LHCN-M2 (cell line): ENCODE data around the gene HS3ST4. TPM values are rescaled to one million over a fixed set of nuclear protein-coding genes. Genes with fewer than 3 reads are reported as not detected.
"Not testable (repeated sequence)": the region's sequence is repeated elsewhere in the genome, so short reads cannot be mapped to it uniquely, and the experiment has no call there.

Source experiments
- DNase-seq: peaks from one replicate; pipeline ENCODE4 v3.0.0-alpha.2; 2012; ENCODE audit warnings: low read depth
- total RNA-seq: library from RNA; depleted of rRNA; stranded (reverse); fragments of >200 nt; gene quantifications from 2 replicates; pipeline ENCODE4 v1.2.3, GENCODE V29; 2014

The HS3ST4 gene
- total RNA-seq, 1 experiment from 2014 or later = not detected

- DNase-seq = not testable (repeated sequence)
Observed at GRCh38 chr16:26098206-26098605, 406.4 kb downstream of the HS3ST4 start.

- DNase-seq = no peak
Observed at GRCh38 chr16:26102369-26102768, 410.6 kb downstream of the HS3ST4 start.

DNA sequence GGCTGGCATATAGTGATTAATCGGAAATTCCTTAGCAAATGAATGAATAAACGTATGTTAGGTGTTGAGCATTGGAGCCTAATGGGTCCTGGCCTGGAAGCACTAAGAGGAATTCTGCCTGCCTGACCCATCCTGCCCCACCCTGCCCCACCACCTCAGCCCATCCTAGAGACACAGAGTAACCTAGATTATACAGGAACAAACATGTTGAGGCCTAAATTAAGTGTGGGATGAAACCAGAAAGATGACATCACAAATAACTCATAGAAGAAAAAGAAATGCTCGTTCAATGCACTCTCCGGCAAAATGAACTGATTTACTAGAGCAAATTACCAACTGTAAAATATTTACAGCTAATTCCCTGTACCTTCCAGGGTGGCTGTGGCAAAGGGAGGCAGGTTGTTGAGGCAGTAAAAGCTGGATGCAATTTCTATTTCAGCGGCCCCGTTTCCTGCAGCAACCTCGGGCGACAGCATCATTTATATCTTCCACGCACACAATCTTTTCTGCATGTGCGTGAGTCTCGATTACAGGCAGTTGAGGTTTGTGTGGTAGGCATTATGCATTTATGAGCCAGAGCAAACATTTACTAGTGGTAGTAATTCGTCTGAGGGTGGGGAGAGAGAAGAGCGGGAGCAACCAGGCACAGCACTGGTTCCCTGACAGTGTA, 417.2 kb downstream of the HS3ST4 start:
- DNase-seq = no peak

DNA sequence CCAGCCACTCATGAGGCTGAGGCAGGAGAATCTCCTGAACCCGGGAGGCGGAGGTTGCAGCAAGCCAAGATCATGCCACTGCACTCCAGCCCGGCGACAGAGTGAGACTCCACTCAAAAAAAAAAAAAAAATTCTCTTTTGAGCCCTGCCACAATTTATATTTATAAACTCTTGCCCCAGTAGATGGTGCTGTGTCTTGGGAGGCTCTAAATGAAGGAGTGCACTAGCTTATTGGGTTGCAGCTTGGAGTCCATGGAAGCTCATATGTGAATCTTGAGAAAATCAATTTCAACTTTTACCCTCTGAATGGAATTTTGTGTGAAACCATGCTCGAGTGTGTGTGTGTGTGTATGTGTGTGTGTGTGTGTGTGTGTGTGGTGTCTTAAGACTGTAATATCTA, 420.1 kb downstream of the HS3ST4 start:
- no peak for DNase-seq

- DNase-seq = no peak
Observed at GRCh38 chr16:26118575-26118974, 426.8 kb downstream of the HS3ST4 start.

DNA sequence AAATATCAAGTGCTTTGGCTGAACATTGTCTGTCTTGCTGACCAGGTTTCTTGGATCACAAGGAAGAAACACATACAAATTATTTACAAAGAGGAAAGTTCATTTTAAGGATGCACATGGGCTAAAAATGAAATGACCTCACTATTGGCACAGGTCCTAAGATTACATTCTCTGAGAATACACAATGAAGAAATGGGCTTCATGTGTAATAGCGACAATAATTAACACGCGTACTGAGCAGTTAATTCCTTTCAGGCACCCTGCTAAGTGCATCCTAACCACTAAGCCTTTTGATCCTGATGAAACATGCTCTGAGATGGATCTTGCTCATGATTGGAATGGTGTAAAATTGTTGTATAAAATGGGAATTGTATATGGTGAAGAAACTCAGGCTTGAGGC, 429.0 kb downstream of the HS3ST4 start:
- no peak for DNase-seq

DNA sequence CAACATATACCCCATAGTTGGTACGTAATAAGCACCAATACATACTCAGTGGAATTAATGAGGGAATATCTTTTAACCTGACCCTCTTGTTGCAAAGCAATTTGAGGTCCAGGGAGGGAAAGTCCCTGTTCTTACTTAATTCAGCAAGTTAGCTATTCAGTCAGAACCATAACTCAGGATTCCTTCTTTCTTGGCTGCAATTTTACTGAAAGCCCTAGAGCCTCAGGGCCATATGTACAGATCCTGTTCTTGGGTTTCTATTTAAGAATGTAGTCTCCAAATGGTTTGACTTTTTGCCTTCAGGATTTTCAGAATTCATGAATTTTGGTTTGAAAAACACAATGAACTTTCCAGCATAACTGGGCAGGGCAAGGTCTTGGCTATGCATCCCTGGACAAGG, 436.5 kb downstream of the HS3ST4 start:
- DNase-seq = no peak

DNA sequence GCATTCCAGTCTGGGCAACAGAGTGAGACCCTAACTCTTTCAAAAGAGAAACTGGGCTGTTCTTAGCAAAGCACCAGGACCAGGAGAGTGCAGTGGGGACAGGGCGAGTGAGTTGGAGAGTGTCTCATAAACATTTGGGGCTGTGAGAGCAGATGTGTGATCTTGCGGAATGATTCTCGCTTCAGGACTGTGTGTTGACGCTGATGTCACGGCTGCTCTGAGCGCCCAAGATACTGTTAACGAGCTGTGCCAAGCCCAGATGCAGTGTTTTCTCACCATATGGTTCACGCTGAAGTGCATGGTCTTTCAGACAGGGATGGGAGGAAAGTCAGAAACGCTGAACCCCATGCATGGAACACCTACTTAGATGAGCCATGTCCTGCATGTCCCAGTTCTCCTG, 438.2 kb downstream of the HS3ST4 start:
- DNase-seq = no peak

DNA sequence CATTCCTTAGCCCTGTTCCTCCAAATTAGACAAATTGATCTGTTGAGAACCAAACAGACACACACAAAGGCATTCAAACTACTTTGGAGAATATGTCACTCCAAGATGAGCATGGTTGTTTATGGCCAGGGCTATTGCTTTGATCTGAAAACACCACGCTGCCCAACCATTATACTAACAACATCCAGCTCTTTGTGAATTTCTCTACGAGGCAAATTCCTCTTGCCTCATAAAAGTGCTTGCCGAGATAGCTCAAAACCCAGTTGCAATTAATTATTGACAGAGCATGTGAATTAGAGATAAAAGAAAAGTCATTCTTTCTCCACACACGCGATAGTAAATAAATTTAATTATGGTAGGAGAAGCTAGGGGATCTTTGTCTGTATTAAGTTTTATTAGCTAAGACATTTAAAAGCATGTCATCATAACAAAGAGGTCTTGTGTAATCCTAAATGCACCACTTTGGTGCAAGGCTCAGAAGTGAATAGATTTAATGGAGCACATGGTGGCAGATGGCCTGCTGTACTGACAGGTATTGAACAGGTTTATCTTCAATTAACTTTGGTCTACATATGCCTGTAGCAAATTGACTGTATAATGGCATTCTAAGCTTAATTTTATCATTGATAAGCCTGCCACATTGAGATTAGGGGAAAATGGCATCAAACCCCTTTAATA, 441.8 kb downstream of the HS3ST4 start:
- DNase-seq = no peak

GRCh38 chr16:26134588-26134987, 442.8 kb downstream of the HS3ST4 start:
- DNase-seq = no peak

GRCh38 chr16:26137956-26138355, 446.2 kb downstream of the HS3ST4 start:
- DNase-seq = no peak

- no peak for DNase-seq
Observed at GRCh38 chr16:26139091-26139490, 447.3 kb downstream of the HS3ST4 start.

GRCh38 chr16:26139884-26140283, 448.1 kb downstream of the HS3ST4 start:
- no peak for DNase-seq

GRCh38 chr16:26149364-26150190, 457.8 kb downstream of the HS3ST4 start:
- no peak for DNase-seq

GRCh38 chr16:26155221-26155620, 463.5 kb downstream of the HS3ST4 start:
- DNase-seq = no peak

- DNase-seq = no peak
Observed at GRCh38 chr16:26157319-26157718, 465.6 kb downstream of the HS3ST4 start.

DNA sequence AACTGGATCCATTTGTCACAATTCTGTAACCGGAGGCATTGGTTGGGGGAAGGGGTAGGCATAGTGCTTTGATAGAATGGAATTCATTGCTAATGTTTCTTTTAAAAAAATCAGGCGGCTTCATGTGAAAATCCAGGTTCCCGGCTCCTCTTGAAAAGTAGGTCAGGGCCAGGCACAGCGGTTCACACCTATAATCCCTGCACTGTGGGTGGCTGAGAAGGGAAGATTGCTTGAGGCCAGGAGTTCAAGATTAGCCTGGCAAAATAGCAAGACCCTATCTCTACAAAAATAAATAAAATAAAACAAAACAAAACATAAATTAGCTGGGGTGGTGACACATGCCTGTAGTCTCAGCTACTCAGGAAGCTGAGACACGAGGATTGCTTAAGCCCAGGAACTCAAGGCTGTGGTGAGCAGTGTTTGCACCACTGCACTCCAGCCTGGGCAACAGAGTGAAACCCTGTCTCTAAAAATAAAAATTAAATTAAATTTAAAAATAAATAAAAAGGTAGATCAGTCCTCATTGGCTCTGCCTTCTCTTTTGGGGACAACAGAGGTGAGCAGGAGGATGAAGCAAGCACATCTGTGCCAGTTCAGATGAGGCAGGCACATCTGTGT, 466.5 kb downstream of the HS3ST4 start:
- no peak for DNase-seq

GRCh38 chr16:26161461-26162180, 469.9 kb downstream of the HS3ST4 start:
- no peak for DNase-seq

DNA sequence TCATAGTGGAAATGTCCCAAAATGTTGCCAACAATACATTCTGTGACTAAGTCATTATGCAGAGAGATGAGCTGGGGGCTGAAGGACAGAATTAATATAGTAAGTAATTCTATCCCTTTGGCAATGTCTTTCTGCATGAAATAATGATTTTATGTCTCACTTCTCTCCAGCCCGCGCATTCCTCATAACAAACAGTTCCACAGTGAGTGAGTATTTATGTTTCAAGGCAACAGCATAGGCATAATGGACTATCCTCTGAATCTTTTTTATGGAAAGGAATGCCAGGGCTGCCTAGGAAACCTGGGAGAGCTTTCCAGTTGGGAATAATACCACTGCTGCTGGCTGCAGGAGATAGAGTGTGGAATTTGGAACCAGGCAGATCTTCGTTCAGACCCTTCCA, 477.7 kb downstream of the HS3ST4 start:
- no peak for DNase-seq

DNA sequence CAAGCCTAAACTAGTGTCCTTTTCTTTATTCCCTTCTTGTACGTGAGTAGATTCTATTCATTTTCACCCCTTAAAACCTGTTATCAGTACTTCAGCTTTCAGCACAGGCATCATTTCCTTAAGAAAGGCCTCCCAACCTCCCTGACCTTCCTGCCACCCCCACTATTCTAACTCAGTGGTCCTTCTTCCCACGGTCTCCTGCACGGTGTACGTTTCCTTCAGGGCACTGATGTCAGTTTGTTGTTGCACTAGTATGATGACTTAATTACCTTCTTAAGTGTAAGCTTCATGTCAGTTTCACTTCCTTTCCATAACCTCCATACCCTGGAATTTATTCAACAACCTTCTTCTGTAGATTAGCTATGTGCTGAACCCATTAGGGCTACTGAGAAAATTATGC, 484.2 kb downstream of the HS3ST4 start:
- DNase-seq = no peak

DNA sequence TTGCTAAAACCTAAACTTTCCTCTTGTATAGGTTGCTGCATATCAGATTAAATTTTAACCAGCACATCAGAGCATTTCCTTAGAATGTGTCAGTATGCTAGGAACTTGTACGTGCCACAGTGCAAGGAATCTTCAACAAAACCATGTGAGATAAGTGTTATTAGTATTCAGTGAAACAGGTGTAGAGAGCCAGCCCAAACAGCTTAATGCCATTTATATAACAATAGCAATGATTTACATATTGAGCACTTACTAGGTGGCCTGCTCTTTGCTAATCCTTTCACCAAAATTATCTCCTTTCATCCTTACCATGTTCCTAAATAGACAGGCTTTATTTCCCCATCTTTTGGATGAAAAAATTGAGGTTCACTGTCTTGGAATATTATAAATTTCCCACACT, 485.7 kb downstream of the HS3ST4 start:
- no peak for DNase-seq
